ENCODE results near the gene NOS2. TPM values are rescaled to one million over a fixed set of nuclear protein-coding genes. Genes with fewer than 3 reads are reported as not detected.
"Not testable (repeated sequence)": the region's sequence is repeated elsewhere in the genome, so short reads cannot be mapped to it uniquely, and the experiment has no call there.

NOS2 gene
- polyA plus RNA-seq, 1 donor from 2014 or later: 0.53 TPM

DNA sequence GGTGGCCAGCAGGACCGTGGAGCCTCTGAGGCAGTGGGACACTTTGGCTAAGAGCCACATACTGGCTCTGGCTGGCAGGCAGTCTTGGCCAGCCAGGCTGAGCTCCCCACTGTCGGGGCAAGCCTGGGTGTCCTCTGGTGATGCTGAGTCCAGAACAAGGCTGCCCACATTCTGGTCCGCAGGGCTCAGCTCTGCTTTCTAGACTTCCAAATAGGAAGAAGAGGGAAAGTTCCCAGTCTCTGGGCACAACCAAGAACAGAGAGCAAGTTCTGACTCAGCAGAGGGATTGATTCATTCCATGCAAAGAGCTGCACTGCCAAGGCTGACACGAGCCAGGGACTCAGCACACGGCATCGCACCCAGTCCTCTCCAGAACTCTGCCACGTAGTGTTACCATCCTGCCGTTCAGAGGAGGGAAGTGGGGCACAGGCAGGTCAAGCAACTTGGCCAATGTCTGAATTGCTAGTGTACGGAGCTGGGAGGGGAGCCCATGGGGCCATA is 58.9 kb downstream of the NOS2 start:
- Histone ChIP-seq H3K36me3 (ENCODE audit: insufficient read depth, low read length) (no peaks in the 10 kb centered on the region), H3K27me3 (ENCODE audit: insufficient read depth, low read depth, low read length) (no peaks in the 10 kb centered on the region), H3K4me3 (ENCODE audit: low read length) (no peak overlapping the region), H2AFZ (ENCODE audit: low read depth, low read length) (no peak overlapping the region), H3K79me2 (replicated peaks; ENCODE audit: insufficient read depth, low read length) (no peaks in the 10 kb centered on the region), H3K9me3 (ENCODE audit: low read length) (no peaks in the 10 kb centered on the region), H3K9me2 (ENCODE audit: insufficient read depth, low read length) (no peaks in the 10 kb centered on the region), H3F3A (ENCODE audit: insufficient read depth, low read length, poor library complexity, severe bottlenecking) (no peaks in the 10 kb centered on the region), H3K27ac (ENCODE audit: low read length) (no peak overlapping the region), H3K9ac (ENCODE audit: low read length) (no peak overlapping the region), H3K4me2 (ENCODE audit: low read length) (no peak overlapping the region), H4K20me1 (ENCODE audit: insufficient read depth) (no peaks in the 10 kb centered on the region)
- TF ChIP-seq SMC3 (conservative IDR thresholded peaks at IDR 0.05; ENCODE audit: poor library complexity): no peak
- TF ChIP-seq POLR2AphosphoS5 (IDR thresholded peaks at IDR 0.05): no peak
- TF ChIP-seq, protein P1, sequence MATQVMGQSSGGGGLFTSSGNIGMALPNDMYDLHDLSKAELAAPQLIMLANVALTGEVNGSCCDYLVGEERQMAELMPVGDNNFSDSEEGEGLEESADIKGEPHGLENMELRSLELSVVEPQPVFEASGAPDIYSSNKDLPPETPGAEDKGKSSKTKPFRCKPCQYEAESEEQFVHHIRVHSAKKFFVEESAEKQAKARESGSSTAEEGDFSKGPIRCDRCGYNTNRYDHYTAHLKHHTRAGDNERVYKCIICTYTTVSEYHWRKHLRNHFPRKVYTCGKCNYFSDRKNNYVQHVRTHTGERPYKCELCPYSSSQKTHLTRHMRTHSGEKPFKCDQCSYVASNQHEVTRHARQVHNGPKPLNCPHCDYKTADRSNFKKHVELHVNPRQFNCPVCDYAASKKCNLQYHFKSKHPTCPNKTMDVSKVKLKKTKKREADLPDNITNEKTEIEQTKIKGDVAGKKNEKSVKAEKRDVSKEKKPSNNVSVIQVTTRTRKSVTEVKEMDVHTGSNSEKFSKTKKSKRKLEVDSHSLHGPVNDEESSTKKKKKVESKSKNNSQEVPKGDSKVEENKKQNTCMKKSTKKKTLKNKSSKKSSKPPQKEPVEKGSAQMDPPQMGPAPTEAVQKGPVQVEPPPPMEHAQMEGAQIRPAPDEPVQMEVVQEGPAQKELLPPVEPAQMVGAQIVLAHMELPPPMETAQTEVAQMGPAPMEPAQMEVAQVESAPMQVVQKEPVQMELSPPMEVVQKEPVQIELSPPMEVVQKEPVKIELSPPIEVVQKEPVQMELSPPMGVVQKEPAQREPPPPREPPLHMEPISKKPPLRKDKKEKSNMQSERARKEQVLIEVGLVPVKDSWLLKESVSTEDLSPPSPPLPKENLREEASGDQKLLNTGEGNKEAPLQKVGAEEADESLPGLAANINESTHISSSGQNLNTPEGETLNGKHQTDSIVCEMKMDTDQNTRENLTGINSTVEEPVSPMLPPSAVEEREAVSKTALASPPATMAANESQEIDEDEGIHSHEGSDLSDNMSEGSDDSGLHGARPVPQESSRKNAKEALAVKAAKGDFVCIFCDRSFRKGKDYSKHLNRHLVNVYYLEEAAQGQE (IDR thresholded peaks at IDR 0.05; ENCODE audit: borderline replicate concordance): no peak
- no peak for TF ChIP-seq RAD21 (conservative IDR thresholded peaks at IDR 0.05)
- TF ChIP-seq, protein P2, sequence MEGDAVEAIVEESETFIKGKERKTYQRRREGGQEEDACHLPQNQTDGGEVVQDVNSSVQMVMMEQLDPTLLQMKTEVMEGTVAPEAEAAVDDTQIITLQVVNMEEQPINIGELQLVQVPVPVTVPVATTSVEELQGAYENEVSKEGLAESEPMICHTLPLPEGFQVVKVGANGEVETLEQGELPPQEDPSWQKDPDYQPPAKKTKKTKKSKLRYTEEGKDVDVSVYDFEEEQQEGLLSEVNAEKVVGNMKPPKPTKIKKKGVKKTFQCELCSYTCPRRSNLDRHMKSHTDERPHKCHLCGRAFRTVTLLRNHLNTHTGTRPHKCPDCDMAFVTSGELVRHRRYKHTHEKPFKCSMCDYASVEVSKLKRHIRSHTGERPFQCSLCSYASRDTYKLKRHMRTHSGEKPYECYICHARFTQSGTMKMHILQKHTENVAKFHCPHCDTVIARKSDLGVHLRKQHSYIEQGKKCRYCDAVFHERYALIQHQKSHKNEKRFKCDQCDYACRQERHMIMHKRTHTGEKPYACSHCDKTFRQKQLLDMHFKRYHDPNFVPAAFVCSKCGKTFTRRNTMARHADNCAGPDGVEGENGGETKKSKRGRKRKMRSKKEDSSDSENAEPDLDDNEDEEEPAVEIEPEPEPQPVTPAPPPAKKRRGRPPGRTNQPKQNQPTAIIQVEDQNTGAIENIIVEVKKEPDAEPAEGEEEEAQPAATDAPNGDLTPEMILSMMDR (IDR thresholded peaks at IDR 0.05; ENCODE audit: poor library complexity, severe bottlenecking): no peak
- TF ChIP-seq MXI1 (conservative IDR thresholded peaks at IDR 0.05; ENCODE audit: poor library complexity, severe bottlenecking): no peak
- no peak for TF ChIP-seq TAF1 (IDR thresholded peaks at IDR 0.05; ENCODE audit: low read depth)

DNA sequence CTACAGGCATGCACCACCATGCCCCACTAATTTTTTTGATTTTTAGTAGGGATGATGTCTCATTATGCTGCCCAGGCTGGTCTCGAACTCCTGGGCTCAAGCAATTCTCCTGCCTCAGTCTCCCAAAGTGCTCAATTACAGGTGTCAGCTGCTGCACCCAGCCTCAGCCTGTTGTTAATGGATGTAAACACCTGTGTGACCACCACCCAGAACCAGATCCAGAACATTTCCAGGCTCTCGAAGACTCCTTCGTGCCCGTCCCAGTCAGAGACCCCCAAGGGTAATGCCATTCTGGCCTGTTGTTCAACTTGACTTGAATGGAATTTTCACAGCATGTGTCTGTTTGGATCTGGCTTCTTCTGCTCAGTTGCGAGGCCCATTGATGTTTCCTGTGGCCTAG is 59.8 kb downstream of the NOS2 start:
- not testable (repeated sequence) for H3K4me2 ChIP-seq (ENCODE audit: low read length); H3K79me2 ChIP-seq (replicated peaks; ENCODE audit: insufficient read depth, low read length); H3K9me2 ChIP-seq (ENCODE audit: insufficient read depth, low read length); H3K4me3 ChIP-seq (ENCODE audit: low read length); H3F3A ChIP-seq (ENCODE audit: insufficient read depth, low read length, poor library complexity, severe bottlenecking); H3K27ac ChIP-seq (ENCODE audit: low read length); H3K27me3 ChIP-seq (ENCODE audit: insufficient read depth, low read depth, low read length); H4K20me1 ChIP-seq (ENCODE audit: insufficient read depth); H3K9me3 ChIP-seq (ENCODE audit: low read length); H3K36me3 ChIP-seq (ENCODE audit: insufficient read depth, low read length); H3K9ac ChIP-seq (ENCODE audit: low read length); H2AFZ ChIP-seq (ENCODE audit: low read depth, low read length)

DNA sequence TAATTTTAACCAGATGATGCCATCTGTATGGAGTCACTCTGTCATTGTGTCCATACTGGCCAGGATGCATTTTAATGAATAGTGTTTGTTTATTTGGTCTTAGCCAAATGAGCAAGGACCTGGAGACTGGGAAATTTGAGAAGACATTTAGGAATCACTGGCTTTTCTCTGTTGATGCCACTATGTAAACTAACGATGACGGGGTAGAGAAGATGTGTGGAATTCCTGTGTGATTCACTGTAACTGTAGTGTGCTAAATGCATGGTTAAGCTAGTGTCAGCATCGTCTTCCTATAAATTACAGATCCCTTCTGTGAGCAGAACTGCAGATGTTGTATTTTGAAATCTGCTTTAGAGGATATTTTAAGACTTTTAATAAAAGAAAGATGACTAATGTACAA is 66.6 kb downstream of the NOS2 start:
- H3K9ac ChIP-seq (ENCODE audit: low read length): no peak overlapping the region
- H3K4me3 ChIP-seq (ENCODE audit: low read length): no peak overlapping the region
- no peaks in the 10 kb centered on the region for H4K20me1 ChIP-seq (ENCODE audit: insufficient read depth)
- H3K9me3 ChIP-seq (ENCODE audit: low read length): no peaks in the 10 kb centered on the region
- H3K27me3 ChIP-seq (ENCODE audit: insufficient read depth, low read depth, low read length): no peaks in the 10 kb centered on the region
- TF ChIP-seq RAD21 (conservative IDR thresholded peaks at IDR 0.05): no peak
- no peak for TF ChIP-seq SMC3 (conservative IDR thresholded peaks at IDR 0.05; ENCODE audit: poor library complexity)
- no peak for TF ChIP-seq EP300 (conservative IDR thresholded peaks at IDR 0.05; ENCODE audit: poor library complexity, severe bottlenecking)
- no peak for TF ChIP-seq EZH2 (IDR thresholded peaks at IDR 0.05; ENCODE audit: borderline replicate concordance, insufficient read depth, low read length, poor library complexity, severe bottlenecking)
- TF ChIP-seq, protein P1 (IDR thresholded peaks at IDR 0.05; ENCODE audit: borderline replicate concordance): no peak
- TF ChIP-seq, protein P2 (IDR thresholded peaks at IDR 0.05; ENCODE audit: poor library complexity, severe bottlenecking): no peak
- no peak for TF ChIP-seq TAF1 (IDR thresholded peaks at IDR 0.05; ENCODE audit: low read depth)
- H3K79me2 ChIP-seq (replicated peaks; ENCODE audit: insufficient read depth, low read length): no peaks in the 10 kb centered on the region
- H3K4me2 ChIP-seq (ENCODE audit: low read length): no peak overlapping the region
- H3K36me3 ChIP-seq (ENCODE audit: insufficient read depth, low read length): no peaks in the 10 kb centered on the region
- H3K27ac ChIP-seq (ENCODE audit: low read length): no peak overlapping the region
- no peak overlapping the region for H2AFZ ChIP-seq (ENCODE audit: low read depth, low read length)
- H3K9me2 ChIP-seq (ENCODE audit: insufficient read depth, low read length): no peaks in the 10 kb centered on the region
- no peaks in the 10 kb centered on the region for H3F3A ChIP-seq (ENCODE audit: insufficient read depth, low read length, poor library complexity, severe bottlenecking)

Data from neural cell (in vitro differentiated cells).